Tibial artery (tissue), 4 donors: ENCODE results near the gene ISOC2.
A peak's percentile ranks its signal among the peaks of the same experiment; 100 is the strongest.

Experiments
- DNase-seq, 2 donors: peaks; one replicate each; pipeline ENCODE4 v3.0.0-alpha.2; 2019
- H3K27ac ChIP-seq, 2 donors: fragments of 200-600 bp; sonication (generic) in 1 of 2; 1 replicate in 1 of 2; 2 replicates in 1 of 2; pipeline ENCODE4 v1.5.1; 2018 to 2019; ENCODE audit warnings: mild to moderate bottlenecking in 1 of 2
- H3K27me3 ChIP-seq, 2 donors: fragments of 200-600 bp; sonication (generic) in 1 of 2; one replicate each; pipeline versions ENCODE4 v1.5.1 to v1.6.0; 2016 to 2019
- H3K36me3 ChIP-seq, 3 donors: fragments of 200-600 bp; sonication (generic) in 2 of 3; one replicate each; pipeline ENCODE4 v1.5.1; 2016 to 2019; ENCODE audit warnings: mild to moderate bottlenecking in 2 of 3
- H3K4me1 ChIP-seq, 4 donors: fragments of 200-600 bp; sonication (generic) in 2 of 4; 1 replicate in 3 of 4; 2 replicates in 1 of 4; pipeline ENCODE4 v1.5.1; 2016 to 2019
- H3K4me3 ChIP-seq, 2 donors: fragments of 200-600 bp; sonication (generic) in 1 of 2; 1 replicate in 1 of 2; 2 replicates in 1 of 2; pipeline ENCODE4 v1.5.1; 2018 to 2019; ENCODE audit warnings: mild to moderate bottlenecking in 2 of 2
- H3K9me3 ChIP-seq, 3 donors: fragments of 200-600 bp; sonication (generic) in 1 of 3; one replicate each; pipeline ENCODE4 v1.5.1; 2016 to 2019
- CTCF ChIP-seq, 2 experiments: fragments of 200-600 bp in 1 of 2; fragments of 450-650 bp in 1 of 2; IDR thresholded peaks; one replicate each; pipeline ENCODE4 v1.5.1; 2017 to 2019; ENCODE audit warnings: antibody characterized with exemption in 2 of 2, mild to moderate bottlenecking in 1 of 2, moderate library complexity in 1 of 2
- intact Hi-C: fragments of 100-400 bp; cut with DNase I; formaldehyde crosslinking; loops from one replicate; pipeline ENCODE4 v1.15.0; 2023; ENCODE audit warnings: low total_unique reads

Gene ISOC2

GRCh38 chr19:55460670-55461258, 678 bp downstream of the ISOC2 start:
- Histone ChIP-seq H3K27ac (peak overlapping the region; percentile 83 to 91), H3K27me3 (no peaks in the 10 kb centered on the region), H3K4me3 (peak overlapping the region; percentile 86 to 97), H3K4me1 (peaks cover 0 to 20% (median 15%) of the 10 kb centered on the region in 4 donors), H3K36me3 (peaks cover 0 to 9% (median 5%) of the 10 kb centered on the region in 3 donors), H3K9me3 (no peaks in the 10 kb centered on the region)
- intact Hi-C loops: no loop called here
- peak; percentile 83 to 90 for DNase-seq
- TF ChIP-seq CTCF (IDR thresholded peaks at IDR 0.05): no peak

GRCh38 chr19:55459950-55460657, 1.3 kb downstream of the ISOC2 start:
- no peaks in the 10 kb centered on the region for H3K27me3 ChIP-seq
- intact Hi-C loops: no loop called here
- no peak for DNase-seq
- no peaks in the 10 kb centered on the region for H3K9me3 ChIP-seq
- no peak for TF ChIP-seq CTCF (IDR thresholded peaks at IDR 0.05)
- peaks cover 0 to 20% (median 15%) of the 10 kb centered on the region in 4 donors for H3K4me1 ChIP-seq
- H3K4me3 ChIP-seq: peak overlapping the region; percentile 86 to 97
- H3K27ac ChIP-seq: peak overlapping the region; percentile 83 to 91
- peaks cover 0 to 15% (median 11%) of the 10 kb centered on the region in 3 donors for H3K36me3 ChIP-seq

GRCh38 chr19:55459551-55459949, 1.9 kb downstream of the ISOC2 start:
- H3K4me3 ChIP-seq: no peak overlapping the region
- no peaks in the 10 kb centered on the region for H3K27me3 ChIP-seq
- no peak for DNase-seq
- H3K4me1 ChIP-seq: peaks cover 0 to 20% (median 15%) of the 10 kb centered on the region in 4 donors
- peak overlapping the region; percentile 83 to 91 for H3K27ac ChIP-seq
- intact Hi-C loops: no loop called here
- H3K9me3 ChIP-seq: no peaks in the 10 kb centered on the region
- peaks cover 0 to 21% (median 16%) of the 10 kb centered on the region in 3 donors for H3K36me3 ChIP-seq
- TF ChIP-seq CTCF (IDR thresholded peaks at IDR 0.05): no peak

GRCh38 chr19:55457683-55458457, 3.6 kb downstream of the ISOC2 start:
- H3K27ac ChIP-seq: no peak overlapping the region
- no peaks in the 10 kb centered on the region for H3K9me3 ChIP-seq
- H3K36me3 ChIP-seq: peaks cover 0 to 25% (median 16%) of the 10 kb centered on the region in 3 donors
- no peak overlapping the region for H3K4me3 ChIP-seq
- peaks cover 0 to 23% (median 16%) of the 10 kb centered on the region in 4 donors for H3K4me1 ChIP-seq
- no peak for TF ChIP-seq CTCF (IDR thresholded peaks at IDR 0.05)
- peaks cover 0 to 5% of the 10 kb centered on the region in 2 donors for H3K27me3 ChIP-seq
- intact Hi-C loops: no loop called here
- DNase-seq: no peak

GRCh38 chr19:55456347-55456746, 5.1 kb downstream of the ISOC2 start:
- H3K27ac ChIP-seq: no peak overlapping the region
- H3K36me3 ChIP-seq: peaks cover 0 to 25% (median 16%) of the 10 kb centered on the region in 3 donors
- peaks cover 0 to 33% (median 29%) of the 10 kb centered on the region in 4 donors for H3K4me1 ChIP-seq
- no peak overlapping the region for H3K4me3 ChIP-seq
- no peaks in the 10 kb centered on the region for H3K9me3 ChIP-seq
- no peak for DNase-seq
- H3K27me3 ChIP-seq: peaks cover 4 to 20% of the 10 kb centered on the region in 2 donors
- TF ChIP-seq CTCF (IDR thresholded peaks at IDR 0.05): no peak
- intact Hi-C loops: no loop called here
